ENCODE measurements around the gene ARSK.

DNA sequence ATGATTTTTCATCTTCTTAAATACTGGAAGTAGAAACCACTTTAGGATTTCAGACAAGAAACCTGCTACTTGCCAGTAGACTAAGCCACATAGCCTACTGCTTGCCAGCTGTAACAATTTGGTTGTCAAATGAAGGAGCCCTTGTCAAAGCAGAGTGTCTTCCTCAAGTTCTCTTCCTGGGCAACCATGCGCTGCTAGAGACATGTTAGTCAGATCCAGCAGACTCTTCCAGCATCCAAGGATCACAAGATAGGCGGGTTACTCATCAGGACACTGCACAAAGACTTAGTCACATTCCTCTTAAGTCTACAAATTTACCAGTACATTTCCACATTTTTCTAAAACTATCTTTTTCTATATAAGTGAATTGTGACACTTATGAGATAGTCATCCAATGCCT lies 24.5 kb upstream of the ARSK start:
- TF ChIP-seq, protein P1, sequence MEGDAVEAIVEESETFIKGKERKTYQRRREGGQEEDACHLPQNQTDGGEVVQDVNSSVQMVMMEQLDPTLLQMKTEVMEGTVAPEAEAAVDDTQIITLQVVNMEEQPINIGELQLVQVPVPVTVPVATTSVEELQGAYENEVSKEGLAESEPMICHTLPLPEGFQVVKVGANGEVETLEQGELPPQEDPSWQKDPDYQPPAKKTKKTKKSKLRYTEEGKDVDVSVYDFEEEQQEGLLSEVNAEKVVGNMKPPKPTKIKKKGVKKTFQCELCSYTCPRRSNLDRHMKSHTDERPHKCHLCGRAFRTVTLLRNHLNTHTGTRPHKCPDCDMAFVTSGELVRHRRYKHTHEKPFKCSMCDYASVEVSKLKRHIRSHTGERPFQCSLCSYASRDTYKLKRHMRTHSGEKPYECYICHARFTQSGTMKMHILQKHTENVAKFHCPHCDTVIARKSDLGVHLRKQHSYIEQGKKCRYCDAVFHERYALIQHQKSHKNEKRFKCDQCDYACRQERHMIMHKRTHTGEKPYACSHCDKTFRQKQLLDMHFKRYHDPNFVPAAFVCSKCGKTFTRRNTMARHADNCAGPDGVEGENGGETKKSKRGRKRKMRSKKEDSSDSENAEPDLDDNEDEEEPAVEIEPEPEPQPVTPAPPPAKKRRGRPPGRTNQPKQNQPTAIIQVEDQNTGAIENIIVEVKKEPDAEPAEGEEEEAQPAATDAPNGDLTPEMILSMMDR (IDR thresholded peaks at IDR 0.05): no peak
- TF ChIP-seq POLR2A (IDR thresholded peaks at IDR 0.05): no peak
